Measurements from ENCODE around the gene ARHGAP9.

DNA sequence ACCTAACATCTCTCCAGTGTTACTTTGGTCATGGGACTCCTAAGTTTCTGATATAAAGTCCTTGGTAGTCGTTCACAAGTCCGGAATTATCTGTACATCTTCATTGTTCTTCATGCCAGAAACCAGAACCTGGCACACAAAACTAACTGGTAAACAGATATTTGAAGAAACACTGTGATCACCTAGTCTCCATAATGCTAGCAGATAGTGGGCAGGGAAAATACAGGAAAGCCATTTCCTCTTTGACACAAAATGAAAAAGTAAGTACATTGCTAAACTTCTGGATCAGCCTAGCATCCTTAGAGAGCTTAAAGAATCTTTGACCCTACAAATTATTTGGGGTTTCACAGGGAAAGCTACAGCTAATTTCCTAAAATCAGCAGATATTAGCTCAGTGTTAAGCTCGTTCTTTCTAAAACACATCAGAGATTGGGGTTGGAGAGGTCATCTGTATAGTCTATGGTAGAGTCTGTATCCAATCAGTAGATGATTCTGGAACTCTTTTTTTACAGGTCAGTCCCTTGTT, 35.8 kb upstream of the ARHGAP9 start:
- TF ChIP-seq POLR2A (IDR thresholded peaks at IDR 0.05) (no peak), POLR2AphosphoS5 (IDR thresholded peaks at IDR 0.05; ENCODE audit: insufficient read depth in 1 of 2, low read depth in 1 of 2) (no peak)
- TF ChIP-seq, protein P1, sequence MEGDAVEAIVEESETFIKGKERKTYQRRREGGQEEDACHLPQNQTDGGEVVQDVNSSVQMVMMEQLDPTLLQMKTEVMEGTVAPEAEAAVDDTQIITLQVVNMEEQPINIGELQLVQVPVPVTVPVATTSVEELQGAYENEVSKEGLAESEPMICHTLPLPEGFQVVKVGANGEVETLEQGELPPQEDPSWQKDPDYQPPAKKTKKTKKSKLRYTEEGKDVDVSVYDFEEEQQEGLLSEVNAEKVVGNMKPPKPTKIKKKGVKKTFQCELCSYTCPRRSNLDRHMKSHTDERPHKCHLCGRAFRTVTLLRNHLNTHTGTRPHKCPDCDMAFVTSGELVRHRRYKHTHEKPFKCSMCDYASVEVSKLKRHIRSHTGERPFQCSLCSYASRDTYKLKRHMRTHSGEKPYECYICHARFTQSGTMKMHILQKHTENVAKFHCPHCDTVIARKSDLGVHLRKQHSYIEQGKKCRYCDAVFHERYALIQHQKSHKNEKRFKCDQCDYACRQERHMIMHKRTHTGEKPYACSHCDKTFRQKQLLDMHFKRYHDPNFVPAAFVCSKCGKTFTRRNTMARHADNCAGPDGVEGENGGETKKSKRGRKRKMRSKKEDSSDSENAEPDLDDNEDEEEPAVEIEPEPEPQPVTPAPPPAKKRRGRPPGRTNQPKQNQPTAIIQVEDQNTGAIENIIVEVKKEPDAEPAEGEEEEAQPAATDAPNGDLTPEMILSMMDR (IDR thresholded peaks at IDR 0.05) = no peak

Measured in vagina (tissue), 2 donors.